GM23248 (cell line): ENCODE measurements around the gene L3MBTL4.

Experiments used
- EZH2 ChIP-seq: fragments of 200-600 bp; sonication (generic); IDR thresholded peaks from 2 replicates; pipeline ENCODE4 v1.6.1; 2018; ENCODE audit warnings: antibody characterized with exemption, mild to moderate bottlenecking; ENCODE audit not compliant: insufficient read depth, poor library complexity, severe bottlenecking
- EZH2phosphoT487 ChIP-seq: fragments of 200-600 bp; sonication (generic); IDR thresholded peaks from 2 replicates; pipeline ENCODE4 v1.6.1; 2018; ENCODE audit warnings: antibody characterized with exemption, moderate library complexity, mild to moderate bottlenecking, low read depth; ENCODE audit not compliant: insufficient read depth

DNA sequence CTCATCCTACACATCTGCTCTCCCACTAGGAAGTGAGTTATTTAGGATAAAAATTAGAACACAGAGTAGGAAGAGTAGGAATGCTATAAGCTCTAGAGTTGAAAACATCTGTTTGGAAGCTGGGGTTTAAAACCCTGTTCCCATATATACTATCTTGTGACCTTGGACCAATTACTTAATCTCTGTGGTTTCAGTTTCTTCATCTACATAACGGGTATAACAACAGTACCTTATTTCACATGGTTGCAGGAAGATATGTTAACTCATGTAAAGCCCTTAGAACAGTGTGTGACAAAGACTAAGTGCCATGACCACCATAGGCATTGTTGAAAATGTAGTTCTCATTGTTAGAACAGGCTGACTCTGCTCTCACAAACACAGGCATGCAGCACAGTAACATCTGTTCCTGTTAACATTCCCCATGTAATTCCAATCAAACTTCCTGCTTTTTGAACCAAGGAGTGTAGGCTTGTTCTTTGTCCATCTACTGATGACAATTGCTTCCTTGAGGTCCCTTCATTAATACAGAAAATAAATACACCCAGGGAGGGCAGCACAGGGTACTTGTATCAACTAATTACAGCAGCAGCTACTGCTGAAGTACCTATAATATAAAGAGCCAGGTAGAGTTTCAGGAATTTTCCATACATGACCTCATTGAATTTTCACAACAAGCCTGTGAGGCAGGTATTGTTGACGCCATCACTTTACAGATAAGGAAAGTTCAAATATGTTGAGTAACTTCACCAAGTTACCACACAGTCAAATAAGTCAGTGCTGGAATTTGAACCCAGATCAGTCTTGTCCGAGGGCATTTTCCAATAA is 204.2 kb downstream of the L3MBTL4 start:
- TF ChIP-seq EZH2 (no peak), EZH2phosphoT487 (no peak)
